ENCODE data around the gene DTX2.
"Not testable (repeated sequence)": the region's sequence is repeated elsewhere in the genome, so short reads cannot be mapped to it uniquely, and the experiment has no call there.

DTX2 gene

DNA sequence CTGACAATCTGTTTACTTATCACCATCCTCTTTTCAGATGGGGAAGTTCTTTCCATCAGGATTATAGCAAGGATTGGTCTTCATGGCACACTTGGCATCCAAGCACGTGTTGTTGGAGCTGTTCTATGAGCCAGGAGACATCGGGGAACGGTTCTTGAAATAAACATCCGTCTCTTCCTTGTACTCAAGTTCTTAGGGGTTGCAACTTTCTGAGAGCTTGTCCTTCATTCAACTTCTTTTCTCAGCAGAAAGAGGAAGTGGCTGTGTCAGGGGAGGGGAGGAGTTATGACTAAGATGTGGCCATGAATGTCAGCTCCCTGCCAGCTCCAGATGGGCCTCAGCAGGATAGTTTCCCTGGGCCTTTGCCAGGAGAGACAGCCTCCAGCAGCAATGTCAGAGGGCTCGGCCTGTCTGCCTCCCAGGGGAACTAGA is 15.9 kb upstream of the DTX2 start:
- peak; percentile 38 for DNase-seq

DNA sequence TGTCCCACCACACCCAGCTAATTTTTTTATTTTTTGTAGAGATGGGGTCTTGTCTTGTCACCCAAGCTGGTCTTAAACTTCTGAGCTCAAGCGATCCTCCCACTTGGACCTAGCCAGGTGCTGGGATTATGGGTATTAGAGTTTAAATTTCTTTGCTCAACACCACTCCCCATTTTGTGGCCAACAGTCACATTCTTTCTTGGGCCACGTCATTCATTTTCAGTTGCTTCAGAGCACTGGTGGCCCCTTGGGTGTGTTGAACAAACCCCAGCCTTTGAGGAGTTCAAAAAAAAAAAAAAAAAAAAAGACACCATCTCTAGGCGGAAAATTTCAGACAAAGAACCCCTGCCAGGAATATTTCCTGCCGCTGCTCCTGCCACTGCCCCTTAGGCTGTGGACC is 4.5 kb upstream of the DTX2 start:
- not testable (repeated sequence) for DNase-seq

- DNase-seq, result not testable (repeated sequence)
Measured at GRCh38 chr7:76458504-76458903, 3.0 kb upstream of the DTX2 start.

- DNase-seq, result not testable (repeated sequence)
Measured at GRCh38 chr7:76460767-76461166, 742 bp upstream of the DTX2 start.

DNA sequence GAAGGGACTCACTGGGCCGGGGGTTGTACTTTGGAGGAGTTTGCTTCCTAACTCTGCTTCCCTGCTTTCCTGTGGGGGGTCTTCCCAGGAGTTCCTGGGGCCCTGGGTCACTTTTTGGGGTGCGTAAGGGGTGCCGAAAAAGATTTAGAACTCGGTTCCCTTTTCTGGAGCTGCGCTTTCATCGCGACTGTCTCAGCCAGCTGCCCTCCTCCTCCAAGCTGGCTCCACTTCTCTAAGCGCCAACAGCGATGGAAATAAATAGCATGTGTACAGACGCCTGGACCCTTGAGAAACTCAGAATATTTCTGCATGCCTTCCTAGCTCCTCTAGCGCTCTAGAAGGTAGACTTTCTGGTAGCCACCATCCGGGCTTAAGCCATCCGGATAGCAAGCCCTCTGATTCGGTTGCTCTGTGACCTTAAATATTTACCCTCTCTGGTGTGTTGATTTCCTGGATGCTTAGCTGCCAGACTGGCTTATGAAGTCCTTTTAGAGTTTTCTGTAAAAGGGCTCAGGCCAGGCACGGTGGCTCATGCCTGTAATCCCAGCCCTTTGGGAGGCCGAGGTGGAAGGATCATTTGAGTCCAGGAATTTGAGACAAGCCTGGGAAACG is 868 bp downstream of the DTX2 start:
- DNase-seq, result not testable (repeated sequence)

- not testable (repeated sequence) for DNase-seq
Measured at GRCh38 chr7:76464959-76465358, 3.5 kb downstream of the DTX2 start.

GRCh38 chr7:76465950-76466349 is 4.4 kb downstream of the DTX2 start:
- not testable (repeated sequence) for DNase-seq

DNA sequence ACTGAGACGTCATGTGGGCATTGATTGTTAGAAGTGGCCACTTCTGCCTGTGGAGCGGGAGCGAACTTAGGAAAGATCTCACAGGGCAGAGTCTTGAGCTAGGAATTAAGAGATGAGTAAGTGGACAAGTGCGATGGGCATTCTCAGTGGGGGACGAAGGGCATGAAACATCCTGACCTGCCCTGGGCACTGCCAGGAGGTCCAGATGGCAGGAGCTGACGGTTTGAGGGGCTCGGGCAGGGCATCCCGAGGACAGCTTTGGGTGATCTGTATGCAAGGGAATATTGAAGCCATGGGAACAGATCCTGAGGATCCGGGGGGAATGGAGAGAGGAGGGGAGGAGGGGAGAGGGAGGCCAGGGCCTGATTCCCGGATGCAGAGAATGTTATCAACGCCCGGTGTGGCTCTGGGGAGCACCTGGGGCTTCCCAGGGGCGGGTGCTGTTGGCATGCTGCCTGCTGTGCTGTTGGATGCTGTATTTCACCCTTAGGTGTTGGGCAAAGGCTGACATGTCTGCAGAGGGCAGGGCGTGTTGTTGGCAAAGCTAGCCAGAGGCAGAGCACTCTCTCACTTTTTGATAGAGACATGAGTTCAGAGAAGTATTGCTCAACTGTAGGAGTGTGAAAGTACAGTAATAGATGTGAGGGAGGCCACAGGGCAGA is 6.4 kb downstream of the DTX2 start:
- peak; percentile 89 for DNase-seq

- not testable (repeated sequence) for DNase-seq
Measured at GRCh38 chr7:76471556-76472221, 10.2 kb downstream of the DTX2 start.

GRCh38 chr7:76473097-76473496 is 11.6 kb downstream of the DTX2 start:
- DNase-seq, result not testable (repeated sequence)

DNA sequence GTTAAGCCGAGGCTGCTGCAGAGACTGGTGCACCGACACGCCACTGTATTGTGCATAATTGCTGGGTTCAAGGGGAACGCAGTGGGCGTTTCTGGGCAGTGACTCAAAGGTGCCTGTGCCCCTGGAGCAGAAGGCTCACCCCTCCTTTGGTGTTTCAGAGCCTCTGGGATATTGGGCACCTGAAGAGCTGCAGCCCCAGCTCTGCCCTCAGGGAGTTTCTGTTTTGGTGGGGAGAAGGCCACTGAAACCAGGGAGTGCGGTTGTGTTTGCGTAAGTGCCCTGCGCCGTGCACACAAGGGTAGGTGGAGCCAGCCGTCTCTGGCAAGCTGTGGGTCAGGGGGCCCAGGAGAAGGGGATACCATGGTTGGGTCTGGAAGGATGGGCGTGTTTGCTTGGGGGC is 14.8 kb downstream of the DTX2 start:
- not testable (repeated sequence) for DNase-seq

DNA sequence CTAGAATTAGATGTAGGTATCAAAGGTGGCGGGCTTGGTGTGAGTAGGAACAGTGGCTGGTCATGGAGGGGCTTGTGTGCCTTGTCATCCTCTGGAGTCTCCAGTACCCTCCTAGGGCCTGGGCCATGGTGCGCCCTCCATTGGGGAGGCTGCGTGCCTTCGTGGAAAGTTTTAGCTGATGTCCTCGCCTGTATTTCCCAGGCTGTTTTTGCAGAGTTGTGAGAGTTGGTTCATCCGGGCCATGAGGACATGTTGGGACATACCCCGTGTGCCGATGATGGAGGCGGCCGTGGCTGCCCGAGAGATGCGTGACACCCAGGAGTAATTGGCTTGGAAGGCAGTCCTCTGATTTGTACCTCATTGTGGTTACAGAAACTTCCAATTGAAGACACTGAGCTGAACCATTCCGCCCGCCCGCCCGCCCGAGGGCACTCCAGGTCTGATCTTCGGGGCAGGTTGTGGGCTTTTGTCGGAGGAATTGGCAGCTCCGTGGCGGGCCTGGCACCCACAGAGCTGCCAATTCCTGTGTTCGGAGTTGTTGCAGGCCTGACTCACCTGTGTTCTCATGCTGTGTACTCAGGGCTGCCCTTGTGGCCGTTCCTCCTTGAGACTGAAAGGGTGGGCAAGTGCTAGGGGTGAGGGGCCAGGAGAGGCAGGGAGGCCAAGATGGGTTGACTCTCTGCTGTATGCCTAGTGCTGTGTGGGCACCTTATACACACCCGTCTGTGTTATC is 15.4 kb downstream of the DTX2 start:
- not testable (repeated sequence) for DNase-seq

DNA sequence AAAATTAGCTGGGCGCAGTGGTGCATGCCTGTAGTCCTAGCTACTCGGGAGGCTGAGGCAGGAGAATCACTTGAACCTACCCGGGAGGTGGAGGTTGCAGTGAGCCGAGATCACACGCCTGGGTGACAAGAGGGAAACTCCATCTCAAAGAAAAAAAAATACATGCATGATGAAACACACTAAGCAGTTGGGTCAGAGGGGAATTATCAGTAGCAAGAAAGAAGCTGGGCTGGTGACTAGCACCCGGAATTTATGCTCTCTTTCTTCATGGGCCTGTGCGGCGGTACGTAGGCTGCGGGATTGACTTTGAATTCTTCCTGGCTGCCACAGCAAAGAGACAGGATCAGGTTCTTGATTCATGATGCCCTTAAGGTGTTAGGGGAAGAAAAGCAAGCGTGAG is 18.1 kb downstream of the DTX2 start:
- not testable (repeated sequence) for DNase-seq

GRCh38 chr7:76480403-76481253 is 19.1 kb downstream of the DTX2 start:
- DNase-seq, result not testable (repeated sequence)

DNA sequence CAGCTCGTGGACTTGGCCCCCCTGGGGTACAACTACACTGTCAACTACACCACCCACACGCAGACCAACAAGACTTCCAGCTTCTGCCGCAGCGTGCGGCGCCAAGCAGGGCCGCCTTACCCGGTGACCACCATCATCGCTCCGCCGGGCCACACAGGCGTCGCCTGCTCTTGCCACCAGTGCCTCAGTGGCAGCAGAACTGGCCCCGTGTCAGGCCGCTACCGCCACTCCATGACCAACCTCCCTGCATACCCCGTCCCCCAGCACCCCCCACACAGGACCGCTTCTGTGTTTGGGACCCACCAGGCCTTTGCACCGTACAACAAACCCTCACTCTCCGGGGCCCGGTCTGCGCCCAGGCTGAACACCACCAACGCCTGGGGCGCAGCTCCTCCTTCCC is 21.2 kb downstream of the DTX2 start:
- not testable (repeated sequence) for DNase-seq

- DNase-seq, result not testable (repeated sequence)
Measured at GRCh38 chr7:76483081-76483480, 21.6 kb downstream of the DTX2 start.

- not testable (repeated sequence) for DNase-seq
Measured at GRCh38 chr7:76484456-76484855, 22.9 kb downstream of the DTX2 start.

DNA sequence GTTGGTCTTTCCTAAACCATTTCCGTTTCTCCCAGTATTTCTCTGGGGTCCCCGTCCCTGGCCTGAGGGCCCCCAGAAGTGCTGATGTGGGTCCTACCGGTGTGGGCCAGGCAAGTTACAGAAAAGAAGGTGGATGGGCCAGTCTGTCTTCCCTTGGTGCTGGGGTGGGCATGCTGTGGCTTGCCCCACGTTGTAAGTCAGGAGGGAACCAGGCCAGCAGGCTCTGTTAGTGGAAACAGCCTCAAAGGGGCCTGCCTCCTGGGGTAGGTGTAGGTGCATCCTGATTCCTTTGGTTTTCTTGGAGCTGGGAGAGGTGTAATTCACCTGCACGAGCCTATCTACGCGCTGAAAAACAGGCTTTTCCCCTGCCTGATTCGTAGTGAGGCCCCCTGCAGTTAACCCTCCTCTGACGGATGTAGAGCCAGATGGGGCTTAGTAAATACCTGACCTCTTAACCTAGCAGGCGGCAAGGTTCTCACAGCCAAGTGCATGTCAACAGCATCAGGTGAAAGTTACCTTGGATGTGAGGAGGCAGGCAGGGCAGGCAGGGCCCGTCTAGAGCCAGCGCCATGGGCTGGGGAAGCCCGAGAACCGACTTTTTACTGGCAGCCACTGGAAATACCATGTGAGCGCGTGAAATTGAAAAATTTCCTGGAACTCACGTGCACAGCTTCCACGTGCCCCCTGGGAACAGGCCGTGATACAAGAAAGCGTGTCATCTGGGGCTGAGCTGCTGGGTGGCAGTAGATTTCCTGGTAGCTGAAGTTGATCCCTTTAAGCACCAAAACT is 24.5 kb downstream of the DTX2 start:
- not testable (repeated sequence) for DNase-seq

DNA sequence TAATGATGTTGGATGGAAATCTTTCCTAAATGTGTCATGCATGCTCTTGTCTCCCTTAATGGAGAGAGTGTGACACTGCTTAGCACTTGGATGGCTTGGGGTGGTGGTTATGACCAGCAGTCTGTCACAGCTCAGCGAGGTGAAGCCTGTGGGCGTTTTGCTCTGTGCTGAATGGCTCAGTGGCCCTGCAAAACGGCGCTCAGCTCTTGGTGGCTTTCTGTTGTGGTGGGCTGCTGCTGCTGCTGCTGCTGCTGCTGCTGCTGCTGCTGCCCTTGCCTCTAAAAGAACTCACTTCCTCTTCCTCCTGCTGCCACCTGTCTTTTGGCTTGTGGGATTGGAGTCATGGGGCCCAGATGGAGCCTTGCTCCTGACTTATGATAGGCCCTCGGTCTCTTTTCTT is 25.1 kb downstream of the DTX2 start:
- not testable (repeated sequence) for DNase-seq

DNA sequence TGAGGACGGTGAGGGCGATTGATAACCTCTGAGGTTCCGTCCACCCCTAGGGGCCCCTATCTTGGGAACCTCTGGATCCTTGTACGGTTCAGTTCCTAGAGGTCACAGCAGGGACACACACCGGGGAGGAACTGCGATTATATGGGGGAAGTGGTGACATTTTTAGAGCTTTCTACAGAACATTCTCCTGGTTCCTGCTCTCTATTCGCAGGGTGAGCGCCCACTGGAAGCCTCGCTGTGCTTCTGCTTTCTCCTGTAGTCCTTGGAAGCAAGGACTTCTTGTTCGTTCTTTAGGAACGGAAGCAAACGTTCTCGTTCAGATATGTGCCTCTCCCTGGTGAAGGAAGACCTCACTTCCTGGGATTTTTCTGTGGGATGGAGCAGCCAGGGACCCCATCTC is 26.5 kb downstream of the DTX2 start:
- not testable (repeated sequence) for DNase-seq

GRCh38 chr7:76492139-76492538 is 30.6 kb downstream of the DTX2 start:
- not testable (repeated sequence) for DNase-seq
